B cell (primary cell): Measurements from ENCODE around the gene ZSCAN10.

Source experiments
- EZH2 ChIP-seq: IDR thresholded peaks from 2 replicates; pipeline ENCODE4 v1.6.1; 2012; ENCODE audit warnings: borderline replicate concordance, low read depth, mild to moderate bottlenecking, moderate library complexity, low read length; ENCODE audit not compliant: insufficient read depth, poor library complexity, severe bottlenecking
- TF ChIP-seq, protein P1 (sequence below): fragments of 200-600 bp; IDR thresholded peaks from one replicate; pipeline ENCODE4 v1.8.0; 2022; ENCODE audit warnings: antibody characterized with exemption, mild to moderate bottlenecking

DNA sequence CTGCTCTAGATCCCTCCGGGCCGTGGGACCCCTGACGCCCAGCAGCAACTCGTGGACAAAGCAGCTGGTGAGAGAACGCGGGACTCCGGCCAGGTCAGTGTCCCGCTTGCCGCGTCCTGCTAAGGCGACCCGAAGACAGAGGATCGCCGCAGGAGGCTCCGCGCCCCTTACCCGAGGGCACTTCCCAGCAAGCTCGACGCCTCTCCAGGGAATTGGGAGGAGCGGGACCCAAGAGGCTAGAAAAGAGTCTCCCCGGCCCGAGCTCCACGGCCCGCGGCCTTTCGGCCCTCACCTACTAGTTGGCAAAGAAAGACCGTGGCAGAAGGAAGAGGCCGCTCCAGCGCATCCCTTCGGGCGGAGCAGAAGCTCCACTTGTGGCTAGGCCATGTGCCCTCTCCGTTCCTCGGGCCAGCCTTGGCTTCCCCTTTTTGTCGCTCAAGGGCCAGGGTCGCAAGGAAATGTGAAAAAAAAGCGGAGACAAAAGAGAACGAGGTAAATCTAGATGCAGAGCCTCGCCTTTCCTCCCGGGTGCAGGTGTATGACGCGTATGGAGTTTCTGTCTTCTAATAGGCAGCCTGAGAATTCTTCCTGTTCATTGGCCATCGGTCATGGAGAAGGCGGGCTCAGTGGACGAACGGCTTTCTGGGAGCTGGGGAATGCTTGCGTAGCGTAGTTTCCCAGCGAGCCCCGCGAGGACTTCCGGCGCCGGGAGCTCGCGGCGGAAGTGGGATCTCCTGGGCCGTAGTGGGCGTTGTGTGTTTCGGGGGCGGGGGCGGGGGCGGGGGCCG lies 35.4 kb upstream of the ZSCAN10 start, which contains the start of gene ZNF213:
- TF ChIP-seq, protein P1, sequence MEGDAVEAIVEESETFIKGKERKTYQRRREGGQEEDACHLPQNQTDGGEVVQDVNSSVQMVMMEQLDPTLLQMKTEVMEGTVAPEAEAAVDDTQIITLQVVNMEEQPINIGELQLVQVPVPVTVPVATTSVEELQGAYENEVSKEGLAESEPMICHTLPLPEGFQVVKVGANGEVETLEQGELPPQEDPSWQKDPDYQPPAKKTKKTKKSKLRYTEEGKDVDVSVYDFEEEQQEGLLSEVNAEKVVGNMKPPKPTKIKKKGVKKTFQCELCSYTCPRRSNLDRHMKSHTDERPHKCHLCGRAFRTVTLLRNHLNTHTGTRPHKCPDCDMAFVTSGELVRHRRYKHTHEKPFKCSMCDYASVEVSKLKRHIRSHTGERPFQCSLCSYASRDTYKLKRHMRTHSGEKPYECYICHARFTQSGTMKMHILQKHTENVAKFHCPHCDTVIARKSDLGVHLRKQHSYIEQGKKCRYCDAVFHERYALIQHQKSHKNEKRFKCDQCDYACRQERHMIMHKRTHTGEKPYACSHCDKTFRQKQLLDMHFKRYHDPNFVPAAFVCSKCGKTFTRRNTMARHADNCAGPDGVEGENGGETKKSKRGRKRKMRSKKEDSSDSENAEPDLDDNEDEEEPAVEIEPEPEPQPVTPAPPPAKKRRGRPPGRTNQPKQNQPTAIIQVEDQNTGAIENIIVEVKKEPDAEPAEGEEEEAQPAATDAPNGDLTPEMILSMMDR, result no peak
- TF ChIP-seq EZH2, result no peak
